H9 (cell line): ENCODE data around the gene ZBTB7A. TPM values are rescaled to one million over a fixed set of nuclear protein-coding genes. Genes with fewer than 3 reads are reported as not detected.

Experiments used
- DNase-seq: peaks from one replicate; pipeline ENCODE4 v3.0.0-alpha.2; 2017
- H2AFZ ChIP-seq: one replicate; pipeline ENCODE4 v1.6.1; 2013; ENCODE audit warnings: mild to moderate bottlenecking, low read length, control low read depth, moderate library complexity
- H2AK5ac ChIP-seq: 2 replicates; pipeline ENCODE4 v1.6.1; 2013; ENCODE audit warnings: low read length, control low read depth, mixed read lengths; ENCODE audit not compliant: insufficient read length
- H2BK120ac ChIP-seq: one replicate; pipeline ENCODE4 v1.6.1; 2013; ENCODE audit warnings: low read depth, mild to moderate bottlenecking, low read length, control low read depth, inconsistent platforms; ENCODE audit not compliant: poor library complexity, severe bottlenecking
- H2BK12ac ChIP-seq: 2 replicates; pipeline ENCODE4 v1.6.1; 2013; ENCODE audit warnings: low read length, control low read depth, mixed read lengths, low read depth; ENCODE audit not compliant: insufficient read length
- H2BK15ac ChIP-seq: 2 replicates; pipeline ENCODE4 v1.6.1; 2013; ENCODE audit warnings: low read depth, low read length, control low read depth
- H2BK20ac ChIP-seq: one replicate; pipeline ENCODE4 v1.6.1; 2013; ENCODE audit warnings: low read depth, mild to moderate bottlenecking, low read length, control low read depth, inconsistent platforms; ENCODE audit not compliant: poor library complexity, severe bottlenecking
- H2BK5ac ChIP-seq: 2 replicates; pipeline ENCODE4 v1.6.1; 2013; ENCODE audit warnings: low read length, control low read depth, mixed read lengths; ENCODE audit not compliant: insufficient read length
- H3K14ac ChIP-seq: 2 replicates; pipeline ENCODE4 v1.6.1; 2013; ENCODE audit warnings: low read length, control low read depth; ENCODE audit not compliant: insufficient read depth
- H3K18ac ChIP-seq: 2 replicates; pipeline ENCODE4 v1.6.1; 2013; ENCODE audit warnings: low read depth, mild to moderate bottlenecking, mixed read lengths, low read length, control low read depth; ENCODE audit not compliant: insufficient read length
- H3K23ac ChIP-seq: 2 replicates; pipeline ENCODE4 v1.6.1; 2013; ENCODE audit warnings: low read length, control low read depth, mixed read lengths, low read depth; ENCODE audit not compliant: insufficient read length
- H3K23me2 ChIP-seq: 2 replicates; pipeline ENCODE4 v1.6.1; 2013; ENCODE audit warnings: low read depth, mild to moderate bottlenecking, mixed read lengths, low read length, control low read depth; ENCODE audit not compliant: insufficient read length, poor library complexity, severe bottlenecking
- H3K27ac ChIP-seq: 2 replicates; pipeline ENCODE4 v1.5.1; 2013; ENCODE audit warnings: low read length, control low read depth, mixed read lengths, low read depth; ENCODE audit not compliant: insufficient read length
- H3K27me3 ChIP-seq: 2 replicates; pipeline ENCODE4 v1.6.1; 2013; ENCODE audit warnings: low read length, control low read depth, inconsistent platforms; ENCODE audit not compliant: insufficient read depth
- H3K4ac ChIP-seq: 2 replicates; pipeline ENCODE4 v1.6.1; 2013; ENCODE audit warnings: low read depth, mild to moderate bottlenecking, control low read depth, inconsistent platforms, low read length, moderate library complexity
- H3K4me1 ChIP-seq: 2 replicates; pipeline ENCODE4 v1.6.1; 2013; ENCODE audit warnings: low read length, control low read depth, inconsistent platforms; ENCODE audit not compliant: insufficient read depth
- H3K4me2 ChIP-seq: 2 replicates; pipeline ENCODE4 v1.6.1; 2013; ENCODE audit warnings: low read length, control low read depth, mixed read lengths; ENCODE audit not compliant: insufficient read length, insufficient read depth
- H3K56ac ChIP-seq: 2 replicates; pipeline ENCODE4 v1.6.1; 2013; ENCODE audit warnings: low read depth, mild to moderate bottlenecking, mixed read lengths, low read length, control low read depth; ENCODE audit not compliant: insufficient read length
- H3K79me1 ChIP-seq: 2 replicates; pipeline ENCODE4 v1.6.1; 2013; ENCODE audit warnings: low read depth, mild to moderate bottlenecking, moderate library complexity, low read length, control low read depth, inconsistent platforms; ENCODE audit not compliant: insufficient read depth, poor library complexity, severe bottlenecking
- H3K79me2 ChIP-seq: 2 replicates; pipeline ENCODE4 v1.6.1; 2013; ENCODE audit warnings: low read length, control low read depth, inconsistent platforms; ENCODE audit not compliant: insufficient read depth
- H3K9ac ChIP-seq: 2 replicates; pipeline ENCODE4 v1.6.1; 2013; ENCODE audit warnings: low read length, control low read depth, mixed read lengths; ENCODE audit not compliant: insufficient read length; ENCODE audit errors: extremely low read depth
- H3K9me3 ChIP-seq: one replicate; pipeline ENCODE4 v1.6.1; 2013; ENCODE audit warnings: low read depth, low read length, inconsistent platforms; ENCODE audit not compliant: control insufficient read depth
- H3T11ph ChIP-seq: one replicate; pipeline ENCODE4 v1.6.1; 2013; ENCODE audit warnings: mild to moderate bottlenecking, low read length, control low read depth, inconsistent platforms
- H4K20me1 ChIP-seq: one replicate; pipeline ENCODE4 v1.6.1; 2013; ENCODE audit not compliant: control insufficient read depth, insufficient read length, insufficient read depth
- H4K5ac ChIP-seq: 2 replicates; pipeline ENCODE4 v1.6.1; 2013; ENCODE audit warnings: low read depth, mild to moderate bottlenecking, mixed read lengths, low read length, control low read depth; ENCODE audit not compliant: insufficient read length
- H4K8ac ChIP-seq: replicated peaks from 2 replicates; pipeline ENCODE4 v1.6.1; 2013; ENCODE audit warnings: low read length, control low read depth, mixed read lengths, low read depth; ENCODE audit not compliant: insufficient read length
- H4K91ac ChIP-seq: 2 replicates; pipeline ENCODE4 v1.6.1; 2013; ENCODE audit warnings: low read depth, mild to moderate bottlenecking, moderate library complexity, mixed read lengths, low read length, control low read depth; ENCODE audit not compliant: insufficient read length
- H3K27ac Mint-ChIP-seq, 3 experiments: 2 replicates in 2 of 3; 3 replicates in 1 of 3; pipeline ENCODE4 v1.8.0; 2020 to 2021; ENCODE audit warnings: mixed read lengths in 3 of 3, mild to moderate bottlenecking in 1 of 3, moderate library complexity in 1 of 3
- H3K27me3 Mint-ChIP-seq: 2 replicates; pipeline ENCODE4 v1.8.0; 2021; ENCODE audit warnings: low read depth, mild to moderate bottlenecking, moderate library complexity, mixed read lengths
- H3K36me3 Mint-ChIP-seq, 3 experiments: 2 replicates in 2 of 3; 3 replicates in 1 of 3; pipeline ENCODE4 v1.8.0; 2020 to 2021; ENCODE audit warnings: low read depth in 3 of 3, mixed read lengths in 3 of 3; ENCODE audit not compliant: insufficient read depth in 1 of 3
- H3K4me1 Mint-ChIP-seq, 2 experiments: 2 replicates each; pipeline ENCODE4 v1.8.0; 2020; ENCODE audit warnings: mixed read lengths in 2 of 2
- H3K4me3 Mint-ChIP-seq, 2 experiments: 2 replicates in 1 of 2; 3 replicates in 1 of 2; pipeline ENCODE4 v1.8.0; 2020 to 2021; ENCODE audit warnings: mild to moderate bottlenecking in 2 of 2, mixed read lengths in 2 of 2, moderate library complexity in 1 of 2
- H3K9me3 Mint-ChIP-seq, 2 experiments: 2 replicates in 1 of 2; 3 replicates in 1 of 2; pipeline ENCODE4 v1.8.0; 2020; ENCODE audit warnings: mild to moderate bottlenecking in 2 of 2, mixed read lengths in 2 of 2, moderate library complexity in 1 of 2
- CTCF ChIP-seq: fragments of 200-600 bp; sonication (generic); conservative IDR thresholded peaks from 3 replicates; pipeline ENCODE4 v1.8.0; 2021; ENCODE audit warnings: antibody characterized with exemption, mild to moderate bottlenecking
- WGBS: extraction: QIAGEN DNeasy Blood & Tissue Kit; methylation state at CpG from one replicate; pipeline ENCODE4 v1.1.7; 2013; ENCODE audit warnings: missing lambda C conversion rate, low lambda C conversion rate, mixed read lengths; ENCODE audit not compliant: insufficient read length; ENCODE audit errors: extremely low coverage; 5-methylcytosine and 5-hydroxymethylcytosine counted together
- total RNA-seq: library from RNA; stranded (reverse); gene quantifications from 2 replicates; pipeline ENCODE4 v1.2.1, GENCODE V29; 2021

Gene ZBTB7A
- total RNA-seq, 1 experiment from 2014 or later, result 24.9 TPM

GRCh38 chr19:4043401-4043800 lies 23.3 kb downstream of the ZBTB7A start:
- Histone ChIP-seq H2AK5ac (no peak overlapping the region), H3K18ac (no peak overlapping the region), H4K8ac (no peak overlapping the region), H2BK12ac (no peak overlapping the region), H3K9me3 (no peaks in the 10 kb centered on the region), H3K56ac (no peak overlapping the region), H3K4ac (no peak overlapping the region), H2BK15ac (no peak overlapping the region), H3T11ph (no peak overlapping the region), H4K20me1 (no peaks in the 10 kb centered on the region), H3K23ac (no peak overlapping the region), H4K5ac (no peak overlapping the region), H3K23me2 (no peaks in the 10 kb centered on the region), H3K27me3 (no peaks in the 10 kb centered on the region), H3K79me2 (no peaks in the 10 kb centered on the region), H3K27ac (no peak overlapping the region), H2BK5ac (no peak overlapping the region), H2BK20ac (no peak overlapping the region), H2BK120ac (no peak overlapping the region), H3K4me2 (no peak overlapping the region), H4K91ac (no peak overlapping the region), H3K9ac (no peak overlapping the region), H3K4me1 (no peaks in the 10 kb centered on the region), H3K14ac (no peak overlapping the region), H2AFZ (no peak overlapping the region), H3K79me1 (no peaks in the 10 kb centered on the region)
- Mint-ChIP-seq H3K4me1 (peaks cover 0 to 14% of the 10 kb centered on the region in 2 experiments; a peak in 2 of 4 replicates), H3K27ac (peak overlapping the region in 1 of 3 experiments; percentile 50; a peak in 1 of 7 replicates), H3K27me3 (peaks cover 3% of the 10 kb centered on the region; the same call in 1 of the 2 replicates), H3K36me3 (peaks cover 3 to 19% (median 12%) of the 10 kb centered on the region in 3 experiments; a peak in 5 of 7 replicates), H3K4me3 (no peak overlapping the region), H3K9me3 (no peaks in the 10 kb centered on the region; a peak in 1 of 5 replicates)
- WGBS, result no CpG with 5 or more reads among the region's 11 CpGs
- no peak for TF ChIP-seq CTCF
- DNase-seq, result no peak
